ENCODE measurements around the gene GABBR2. TPM values are rescaled to one million over a fixed set of nuclear protein-coding genes. Genes with fewer than 3 reads are reported as not detected.

The GABBR2 gene
- total and polyA plus RNA-seq, 2 of the 8 experiments (the other 6 are each of a cell fraction or from before 2014, with no cell fraction given), result 0.50 to 1.2 TPM

GRCh38 chr9:98609646-98610045, 99.1 kb downstream of the GABBR2 start (continued):
- TF ChIP-seq CHD7 (IDR thresholded peaks at IDR 0.05; ENCODE audit: insufficient replicate concordance, low read length) (no peak), RAD21 (IDR thresholded peaks at IDR 0.05 in 1 of 2, conservative IDR thresholded peaks at IDR 0.05 in 1 of 2; ENCODE audit: low read depth in 2 of 2, low read length in 2 of 2) (no peak), PHF8 (conservative IDR thresholded peaks at IDR 0.05; ENCODE audit: low read depth, low read length) (no peak), FOSL1 (IDR thresholded peaks at IDR 0.05; ENCODE audit: insufficient read depth, low read depth, low read length) (no peak), ZNF274 (IDR thresholded peaks at IDR 0.05; ENCODE audit: borderline replicate concordance, extremely low read depth, low read length) (no peak), POLR2A (IDR thresholded peaks at IDR 0.05; ENCODE audit: control extremely low read depth in 1 of 2, low read depth in 2 of 2, low read length in 2 of 2) (no peak)

Data from H1 (cell line).